Colonic mucosa (tissue), 4 donors: ENCODE results near the gene LRRC3C. TPM values are rescaled to one million over a fixed set of nuclear protein-coding genes. Genes with fewer than 3 reads are reported as not detected.
A peak's percentile ranks its signal among the peaks of the same experiment; 100 is the strongest.

Experiments
- DNase-seq: peaks from one replicate; pipeline ENCODE4 v3.0.0-alpha.2; 2020
- H3K27ac ChIP-seq: fragments of 200-600 bp; one replicate; pipeline ENCODE4 v1.8.0; 2021
- H3K27me3 ChIP-seq: fragments of 200-600 bp; one replicate; pipeline ENCODE4 v1.8.0; 2021
- H3K36me3 ChIP-seq: fragments of 200-600 bp; one replicate; pipeline ENCODE4 v1.8.0; 2021
- H3K4me1 ChIP-seq: fragments of 200-600 bp; one replicate; pipeline ENCODE4 v1.8.0; 2021; ENCODE audit warnings: mild to moderate bottlenecking
- H3K4me3 ChIP-seq: fragments of 200-600 bp; one replicate; pipeline ENCODE4 v1.8.0; 2021
- H3K9ac ChIP-seq, 2 donors: one replicate each; pipeline ENCODE4 v1.7.0; 2013; ENCODE audit warnings: control low read depth in 2 of 2, low read depth in 2 of 2, low read length in 2 of 2
- H3K9me3 ChIP-seq: fragments of 200-600 bp; one replicate; pipeline ENCODE4 v1.8.0; 2021
- CTCF ChIP-seq: fragments of 200-600 bp; IDR thresholded peaks from one replicate; pipeline ENCODE4 v1.8.0; 2022; ENCODE audit warnings: antibody characterized with exemption, mild to moderate bottlenecking
- intact Hi-C: fragments of 100-400 bp; cut with DNase I; formaldehyde crosslinking; loops from one replicate; pipeline ENCODE4 v1.14.1; 2022
- total RNA-seq, 2 donors: library from RNA; stranded (reverse); fragmentation: NEBNext Ultra II Directional in 1 of 2; extraction: Animal tissue kit (Norgen Biotek cat#: 25700) in 1 of 2; gene quantifications; one replicate each; pipeline ENCODE4 v1.2.1, GENCODE V29; 2021
- donor health status: healthy.
- donor health status: DM: no; HTN: no; CAD: no.
- donor health status: DM: no; HTN: no; CAD: no.

The LRRC3C gene
- total RNA-seq, 2 donors from 2014 or later = not detected

GRCh38 chr17:39962642-39963220 lies 35.2 kb downstream of the LRRC3C start, which contains the start of gene GSDMA:
TSS of gene GSDMA (plus strand) at chr17:39963004. CDS start at chr17:39965688, 2,684 bp downstream.
- Histone ChIP-seq H3K36me3 (no peaks in the 10 kb centered on the region), H3K9ac (peak within 1 kb of the TSS in 1 of 2 donors; percentile 31), H3K27me3 (no peaks in the 10 kb centered on the region), H3K9me3 (no peaks in the 10 kb centered on the region), H3K4me1 (no peaks in the 10 kb centered on the region), H3K4me3 (no peak within 1 kb of the TSS), H3K27ac (no peak within 1 kb of the TSS)
- intact Hi-C loops = no loop called here
- no peak for TF ChIP-seq CTCF
- no peak for DNase-seq

DNA sequence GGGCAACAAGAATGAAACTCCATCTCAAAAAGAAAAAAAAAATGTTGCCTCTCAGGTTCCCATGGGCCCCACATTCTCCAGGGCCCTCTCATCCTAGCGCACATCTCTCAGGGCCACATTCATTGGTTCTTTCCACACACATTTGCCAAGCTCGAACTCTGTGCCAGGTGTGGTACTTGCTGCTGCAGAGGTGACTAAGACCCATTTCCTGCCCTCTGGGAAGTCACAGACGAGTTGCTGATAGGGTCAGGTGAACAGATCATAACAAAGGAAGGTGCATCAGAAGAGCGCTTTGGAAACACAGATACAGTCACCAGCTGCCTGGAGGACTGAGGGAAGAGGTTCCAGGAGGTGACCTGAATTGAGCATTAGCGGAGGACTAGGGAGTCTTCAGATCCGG lies 36.3 kb downstream of the LRRC3C start:
- TF ChIP-seq CTCF = no peak
- no peak overlapping the region for H3K4me3 ChIP-seq
- intact Hi-C loops = no loop called here
- no peak overlapping the region for H3K9ac ChIP-seq
- H3K36me3 ChIP-seq = no peaks in the 10 kb centered on the region
- no peak for DNase-seq
- no peaks in the 10 kb centered on the region for H3K9me3 ChIP-seq
- H3K27ac ChIP-seq = no peak overlapping the region
- no peaks in the 10 kb centered on the region for H3K27me3 ChIP-seq
- H3K4me1 ChIP-seq = no peaks in the 10 kb centered on the region

DNA sequence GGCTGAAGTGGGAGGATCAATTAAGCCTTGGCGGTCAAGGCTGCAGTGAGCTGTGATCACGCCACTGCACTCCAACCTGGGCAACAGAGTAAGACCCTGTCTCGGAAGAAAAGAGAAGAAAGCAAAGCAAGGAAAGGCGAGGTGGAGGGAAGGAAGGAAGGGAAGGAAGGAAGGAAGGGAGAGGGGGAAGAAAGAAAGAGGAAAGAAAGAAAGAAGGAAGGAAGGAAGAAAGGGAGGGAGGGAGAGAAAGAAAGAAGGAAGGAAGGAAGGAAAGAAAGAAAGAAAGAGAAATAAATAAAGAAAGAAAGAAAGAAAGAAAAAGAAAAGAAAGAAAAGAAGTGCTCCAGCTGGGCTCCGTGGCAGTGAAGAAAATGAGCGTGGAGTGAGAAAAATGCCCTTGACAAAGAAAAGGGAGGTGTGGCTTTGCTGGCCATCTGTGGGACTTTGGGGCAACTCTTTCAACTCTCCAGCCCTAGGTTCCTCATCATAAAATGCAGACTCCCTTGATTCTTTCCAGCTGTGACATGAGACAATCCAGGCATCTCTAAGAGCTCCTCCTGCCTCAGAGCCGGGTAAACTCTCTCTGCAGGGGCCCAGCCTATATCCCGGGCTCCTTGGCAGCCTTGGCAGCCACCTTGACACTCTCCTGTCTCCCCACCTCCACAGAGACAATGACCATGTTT lies 37.6 kb downstream of the LRRC3C start:
- Histone ChIP-seq H3K9ac (no peak overlapping the region), H3K27ac (no peak overlapping the region), H3K36me3 (no peaks in the 10 kb centered on the region), H3K27me3 (no peaks in the 10 kb centered on the region), H3K9me3 (no peaks in the 10 kb centered on the region), H3K4me3 (no peak overlapping the region), H3K4me1 (peaks cover 3% of the 10 kb centered on the region)
- DNase-seq = no peak
- TF ChIP-seq CTCF = no peak
- intact Hi-C loops = no loop called here

DNA sequence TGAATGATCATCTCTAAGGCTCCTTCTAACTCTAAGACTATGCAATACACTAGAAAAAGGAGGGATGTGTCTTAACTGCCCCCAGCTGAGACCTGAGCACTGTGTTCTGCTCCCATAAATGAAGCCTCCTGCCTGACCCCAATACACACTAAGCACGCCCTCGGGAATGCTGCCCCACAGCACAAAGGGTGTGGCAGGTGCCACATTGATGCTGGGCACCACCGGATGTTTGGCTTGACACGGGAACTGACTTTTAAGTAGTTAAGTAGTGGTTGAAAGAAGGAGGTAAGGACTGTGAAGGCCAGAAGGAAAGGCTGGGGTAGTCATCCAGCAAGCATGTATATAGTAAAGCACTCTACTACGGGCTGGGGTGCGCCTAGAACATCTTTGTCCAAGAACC lies 39.2 kb downstream of the LRRC3C start:
- TF ChIP-seq CTCF = no peak

GRCh38 chr17:39968761-39969160 lies 41.2 kb downstream of the LRRC3C start:
- TF ChIP-seq CTCF = no peak
- intact Hi-C loops = no loop called here
- no peaks in the 10 kb centered on the region for H3K36me3 ChIP-seq
- H3K27ac ChIP-seq = no peak overlapping the region
- H3K9ac ChIP-seq = no peak overlapping the region
- H3K4me3 ChIP-seq = no peak overlapping the region
- no peaks in the 10 kb centered on the region for H3K9me3 ChIP-seq
- H3K4me1 ChIP-seq = peaks cover 5% of the 10 kb centered on the region
- H3K27me3 ChIP-seq = no peaks in the 10 kb centered on the region
- DNase-seq = no peak

More for the DNA sequence above, 39.2 kb downstream of the LRRC3C start:
- Histone ChIP-seq H3K4me1 (peaks cover 5% of the 10 kb centered on the region), H3K4me3 (no peak overlapping the region), H3K9ac (no peak overlapping the region), H3K27me3 (no peaks in the 10 kb centered on the region), H3K36me3 (no peaks in the 10 kb centered on the region), H3K27ac (no peak overlapping the region), H3K9me3 (no peaks in the 10 kb centered on the region)
- intact Hi-C loops = no loop called here
- DNase-seq = no peak
